Measurements from ENCODE around the gene FBXW11.

DNA sequence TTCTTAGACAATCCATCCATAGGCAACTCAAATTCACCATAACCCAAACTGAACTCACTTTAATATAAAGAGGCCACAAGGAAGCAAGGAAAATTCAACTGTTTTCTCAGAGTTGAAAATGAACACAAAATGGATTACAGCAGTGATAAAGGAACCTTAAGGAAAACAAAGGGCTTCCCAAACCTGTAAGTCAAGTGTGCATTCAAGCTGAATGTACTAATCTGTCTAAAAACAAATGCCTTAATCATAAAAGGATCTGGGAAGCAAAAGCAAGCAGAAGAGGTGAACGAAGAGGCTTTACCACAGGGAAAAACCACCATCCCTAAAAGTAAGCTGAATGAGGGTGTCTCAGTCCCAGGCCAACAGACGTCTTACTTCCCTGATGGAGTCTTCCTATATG, 13.6 kb downstream of the FBXW11 start:
- TF ChIP-seq, protein P1, sequence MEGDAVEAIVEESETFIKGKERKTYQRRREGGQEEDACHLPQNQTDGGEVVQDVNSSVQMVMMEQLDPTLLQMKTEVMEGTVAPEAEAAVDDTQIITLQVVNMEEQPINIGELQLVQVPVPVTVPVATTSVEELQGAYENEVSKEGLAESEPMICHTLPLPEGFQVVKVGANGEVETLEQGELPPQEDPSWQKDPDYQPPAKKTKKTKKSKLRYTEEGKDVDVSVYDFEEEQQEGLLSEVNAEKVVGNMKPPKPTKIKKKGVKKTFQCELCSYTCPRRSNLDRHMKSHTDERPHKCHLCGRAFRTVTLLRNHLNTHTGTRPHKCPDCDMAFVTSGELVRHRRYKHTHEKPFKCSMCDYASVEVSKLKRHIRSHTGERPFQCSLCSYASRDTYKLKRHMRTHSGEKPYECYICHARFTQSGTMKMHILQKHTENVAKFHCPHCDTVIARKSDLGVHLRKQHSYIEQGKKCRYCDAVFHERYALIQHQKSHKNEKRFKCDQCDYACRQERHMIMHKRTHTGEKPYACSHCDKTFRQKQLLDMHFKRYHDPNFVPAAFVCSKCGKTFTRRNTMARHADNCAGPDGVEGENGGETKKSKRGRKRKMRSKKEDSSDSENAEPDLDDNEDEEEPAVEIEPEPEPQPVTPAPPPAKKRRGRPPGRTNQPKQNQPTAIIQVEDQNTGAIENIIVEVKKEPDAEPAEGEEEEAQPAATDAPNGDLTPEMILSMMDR (IDR thresholded peaks at IDR 0.05), result no peak
- TF ChIP-seq POLR2A (IDR thresholded peaks at IDR 0.05) (no peak), POLR2AphosphoS5 (IDR thresholded peaks at IDR 0.05) (no peak), EP300 (IDR thresholded peaks at IDR 0.05) (no peak)

Measured in suprapubic skin (tissue), 4 donors.